ENCODE measurements around the gene SSC5D.
A peak's percentile ranks its signal among the peaks of the same experiment; 100 is the strongest.
"Not testable (repeated sequence)": the region's sequence is repeated elsewhere in the genome, so short reads cannot be mapped to it uniquely, and the experiment has no call there.

SSC5D gene

DNA sequence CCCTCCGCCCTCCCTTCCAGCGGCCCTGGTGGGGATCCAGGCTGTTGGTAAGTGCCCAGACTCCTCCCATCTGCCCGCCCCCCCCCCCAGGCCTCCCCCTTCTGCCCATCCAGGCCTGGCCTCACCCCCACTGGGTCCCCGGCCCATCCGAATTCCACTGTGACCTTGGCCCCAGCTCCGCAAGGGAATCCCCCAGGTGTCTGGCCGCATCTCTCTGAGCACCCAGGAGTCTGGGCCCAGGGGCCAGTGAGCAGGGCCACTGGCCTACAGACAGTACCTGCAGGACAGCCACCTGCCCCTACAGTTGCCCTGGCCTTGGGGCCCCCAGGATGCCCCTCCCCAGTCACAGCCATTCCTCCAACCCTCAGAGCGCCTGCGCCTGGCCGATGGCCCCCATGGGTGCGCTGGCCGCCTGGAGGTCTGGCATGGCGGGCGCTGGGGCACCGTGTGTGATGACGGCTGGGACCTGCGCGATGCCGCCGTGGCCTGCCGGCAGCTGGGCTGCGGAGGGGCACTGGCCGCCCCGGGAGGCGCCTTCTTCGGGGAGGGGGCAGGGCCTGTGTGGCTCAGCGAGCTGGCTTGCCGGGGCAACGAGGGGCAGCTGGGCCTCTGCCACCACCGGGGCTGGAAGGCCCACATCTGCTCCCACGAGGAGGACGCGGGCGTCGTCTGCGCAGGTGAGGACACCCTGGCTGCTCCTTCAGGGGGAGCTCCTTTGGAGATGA, 912 bp downstream of the SSC5D start:
- no peak for DNase-seq

DNA sequence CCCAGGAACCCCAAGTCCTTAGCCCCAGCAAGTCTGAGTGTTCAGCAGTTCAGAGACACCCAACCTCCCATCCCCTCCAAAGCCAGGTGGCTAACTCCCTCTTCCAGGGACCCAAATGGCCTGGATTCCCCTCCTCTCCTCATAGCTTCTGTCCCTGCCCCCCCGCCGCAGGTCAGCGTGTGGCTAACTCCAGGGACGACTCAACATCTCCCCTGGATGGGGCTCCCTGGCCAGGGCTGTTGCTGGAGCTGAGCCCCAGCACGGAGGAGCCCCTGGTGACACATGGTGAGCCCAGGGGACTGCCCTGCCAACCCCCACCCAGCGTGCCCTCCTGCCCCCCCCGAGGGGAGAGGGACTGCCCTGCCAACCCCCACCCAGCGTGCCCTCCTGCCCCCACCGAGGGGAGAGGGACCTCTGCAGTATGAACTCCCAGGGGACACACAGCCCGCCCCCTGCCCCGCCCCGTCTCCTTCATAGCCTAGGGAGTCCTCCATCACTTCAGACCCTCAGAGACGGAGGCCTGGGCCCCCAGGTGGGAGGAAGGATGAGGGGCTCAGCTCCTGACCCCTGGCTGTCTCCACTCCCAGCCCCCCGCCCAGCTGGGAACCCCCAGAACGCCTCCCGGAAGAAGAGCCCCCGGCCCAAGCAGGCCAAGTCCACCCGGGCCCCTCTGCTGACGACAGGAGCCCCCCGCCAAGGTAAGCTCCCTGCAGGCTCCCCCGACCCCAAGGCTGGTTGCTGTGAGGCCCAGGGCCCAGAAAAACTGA, 1.7 kb downstream of the SSC5D start:
- no peak for DNase-seq

DNA sequence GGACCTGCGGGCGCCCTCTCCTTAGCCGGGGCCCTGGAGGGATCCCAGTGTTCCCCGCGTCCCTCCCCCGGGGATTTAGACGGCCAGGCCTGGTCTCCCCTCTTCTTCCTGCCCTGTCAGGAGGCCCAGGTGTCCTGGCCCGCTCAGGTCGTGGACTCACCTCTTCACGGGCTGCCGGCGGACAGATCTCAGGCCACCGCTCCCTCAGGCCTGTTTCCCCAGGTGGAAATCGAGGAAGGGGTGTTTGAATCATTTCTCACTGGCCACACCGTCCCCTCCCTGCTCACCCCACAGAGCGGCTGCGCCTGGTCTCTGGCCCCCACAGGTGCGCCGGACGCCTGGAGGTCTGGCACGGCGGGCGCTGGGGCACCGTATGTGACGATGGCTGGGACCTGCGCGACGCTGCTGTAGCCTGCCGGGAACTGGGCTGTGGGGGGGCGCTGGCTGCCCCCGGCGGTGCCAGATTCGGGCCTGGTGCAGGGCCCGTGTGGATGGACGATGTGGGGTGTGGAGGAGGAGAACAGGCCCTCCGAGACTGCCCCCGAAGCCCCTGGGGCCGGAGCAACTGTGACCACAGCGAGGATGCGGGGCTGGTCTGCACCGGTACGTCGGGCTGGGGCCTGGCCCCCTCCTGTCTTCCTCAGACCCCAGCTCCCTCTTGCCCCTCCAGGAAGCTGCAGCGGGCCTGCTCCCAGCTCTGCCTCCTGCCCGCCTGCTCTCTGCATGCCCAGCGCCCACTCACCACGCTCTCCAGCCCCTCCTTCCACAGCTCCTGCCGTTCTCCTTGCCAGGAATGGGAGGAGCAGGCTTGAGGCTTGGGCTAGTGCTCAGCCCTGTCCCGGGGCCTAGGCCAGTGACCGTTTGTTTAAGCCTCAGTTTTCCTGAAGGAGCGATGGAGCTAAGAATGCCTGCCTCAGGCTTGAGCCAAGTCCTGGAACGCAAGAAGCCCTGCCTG, 2.5 kb downstream of the SSC5D start:
- no peak for DNase-seq

DNA sequence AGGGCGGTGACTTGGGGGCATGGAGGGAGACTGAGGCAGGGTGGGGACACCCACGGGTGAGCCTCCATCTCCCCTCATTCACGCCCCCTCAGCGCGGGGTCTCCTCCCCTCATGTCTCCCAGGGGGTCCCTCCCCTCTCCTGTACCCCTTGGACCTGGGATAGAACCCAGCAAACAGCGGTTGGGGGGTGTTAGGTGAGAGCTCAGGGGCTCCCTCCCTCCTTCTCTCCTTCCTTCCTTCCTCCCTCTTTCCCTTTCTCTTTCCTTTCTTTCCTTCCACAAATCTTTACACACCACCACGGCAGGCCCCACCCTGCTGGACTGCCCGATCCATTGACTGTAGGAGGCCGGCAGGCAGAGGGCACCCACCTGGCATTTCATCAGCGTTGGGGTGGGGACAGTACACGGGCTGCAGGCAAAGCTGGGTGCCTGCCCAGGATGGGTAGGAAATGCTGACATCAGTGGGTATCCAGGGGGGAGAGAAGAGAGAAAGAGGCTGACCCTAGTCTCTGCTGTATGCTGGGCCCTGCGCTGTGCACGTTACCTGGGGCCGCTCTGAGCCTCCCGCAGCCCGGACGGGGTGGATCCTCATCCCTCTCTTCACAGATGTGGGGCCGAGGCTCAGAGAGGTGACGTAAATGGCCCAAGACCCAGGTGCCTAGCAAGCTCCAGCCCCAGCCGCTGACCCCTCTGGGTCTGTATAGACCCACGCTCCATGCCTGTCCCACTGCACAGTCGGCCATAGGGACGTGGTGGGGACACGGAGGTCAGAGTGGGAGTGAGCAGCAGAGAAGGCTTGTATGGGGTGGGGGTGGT, 3.5 kb downstream of the SSC5D start:
- peak in 2 of 3 donors; percentile 20 to 27 for DNase-seq

DNA sequence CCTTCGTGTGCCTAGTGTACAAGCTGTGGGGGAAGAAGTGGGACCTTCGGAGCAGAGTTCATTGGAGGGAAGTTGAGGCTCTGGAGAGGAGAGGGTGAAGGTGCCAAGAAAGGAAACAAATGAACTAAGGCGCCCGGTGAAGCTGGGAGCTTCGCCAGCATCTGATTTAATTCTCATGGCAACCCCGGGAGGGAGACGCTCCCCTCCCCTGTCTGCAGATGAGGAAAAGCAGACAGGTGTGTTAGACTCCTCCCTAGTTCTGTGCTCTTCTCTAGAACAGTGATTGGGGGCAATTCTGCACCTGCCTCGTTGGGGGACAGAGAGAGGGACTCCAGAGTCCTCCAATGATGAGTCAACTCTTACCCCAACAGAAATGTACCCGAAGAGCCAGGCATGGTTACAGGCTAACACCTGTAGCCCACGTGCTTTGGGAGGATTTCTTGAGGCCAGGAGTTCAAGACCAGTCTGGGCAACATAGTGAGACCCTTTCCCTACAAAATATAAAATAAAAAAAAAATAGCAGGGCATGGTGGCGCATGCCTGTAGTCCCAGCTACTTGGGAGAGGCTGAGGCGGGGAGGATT, 4.2 kb downstream of the SSC5D start:
- no peak for DNase-seq

DNA sequence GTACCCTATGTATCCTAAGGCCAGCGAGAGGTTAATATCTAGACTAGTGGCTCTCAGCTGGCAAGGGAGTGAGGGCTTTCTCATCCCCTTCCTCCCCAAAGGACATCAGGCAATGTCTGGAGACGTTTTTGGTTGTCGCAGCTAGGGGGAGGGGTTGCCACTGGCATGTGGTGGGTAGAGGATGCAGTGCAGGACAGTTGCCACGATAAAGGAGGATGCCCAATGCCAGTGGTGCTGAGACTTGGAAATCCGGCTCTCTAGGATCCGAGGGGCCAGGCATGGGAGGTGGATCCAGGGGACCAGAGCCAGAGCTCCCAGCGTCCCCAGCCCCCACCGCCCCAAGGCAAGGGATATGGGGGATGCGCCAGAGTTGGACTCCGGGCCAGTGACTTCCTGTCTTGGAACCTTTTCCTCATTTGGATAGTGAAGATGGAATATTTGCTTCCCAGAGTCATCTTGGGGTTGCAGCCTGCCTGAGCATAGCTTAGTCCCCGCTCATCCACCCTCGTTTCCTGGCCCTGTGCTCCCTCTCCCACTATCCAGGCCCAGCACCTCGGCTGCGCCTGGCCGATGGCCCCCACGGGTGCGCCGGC, 4.9 kb downstream of the SSC5D start:
- DNase-seq, result no peak

DNA sequence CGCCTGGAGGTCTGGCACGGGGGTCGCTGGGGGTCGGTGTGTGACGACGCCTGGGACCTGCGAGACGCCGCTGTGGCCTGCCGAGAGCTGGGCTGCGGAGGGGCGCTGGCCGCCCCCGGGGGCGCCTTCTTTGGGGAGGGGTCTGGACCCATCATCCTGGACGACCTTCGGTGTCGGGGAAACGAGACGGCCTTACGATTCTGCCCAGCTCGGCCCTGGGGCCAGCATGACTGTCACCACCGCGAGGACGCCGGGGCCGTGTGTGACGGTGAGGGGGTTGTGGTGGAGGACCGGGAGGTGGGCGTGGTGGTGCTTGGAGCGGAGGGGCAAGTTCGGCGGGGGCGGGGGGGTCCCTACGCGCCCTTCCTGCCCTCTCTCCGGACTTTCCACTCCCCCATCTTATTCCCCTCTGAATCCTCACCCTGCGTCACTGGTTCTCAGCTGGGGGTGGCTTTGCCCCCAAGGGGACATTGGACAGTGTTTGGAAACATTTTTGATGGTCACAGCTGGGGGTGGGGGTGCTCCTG, 5.5 kb downstream of the SSC5D start:
- DNase-seq, result no peak

DNA sequence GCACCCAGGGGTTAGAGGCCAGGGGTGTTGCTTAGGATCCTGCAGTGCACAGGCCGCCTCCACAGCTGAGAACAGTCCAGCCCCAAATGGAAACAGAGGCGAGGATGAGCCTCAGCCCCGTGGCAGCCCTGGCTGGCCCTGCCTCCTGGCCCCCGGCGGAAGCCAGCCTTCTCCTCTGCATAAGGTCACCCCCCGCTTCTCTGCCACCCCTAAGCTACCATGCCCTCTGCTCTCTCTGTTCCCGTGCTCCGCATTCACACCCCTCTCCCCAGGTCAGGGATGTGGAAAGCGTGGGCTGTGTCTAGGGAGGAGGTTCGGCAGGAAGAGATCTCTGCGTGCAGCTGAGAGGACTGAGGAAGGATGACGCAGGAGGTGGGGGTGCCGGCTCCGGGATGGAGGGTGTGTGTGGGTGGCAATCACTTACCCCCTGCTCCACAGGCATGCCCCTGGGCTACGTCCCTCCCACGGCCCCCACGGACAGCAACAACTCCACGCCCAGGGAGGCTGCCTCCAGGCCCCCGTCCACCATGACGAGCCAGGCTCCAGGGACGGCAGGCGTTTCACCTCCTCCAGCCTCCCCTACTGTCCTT, 6.0 kb downstream of the SSC5D start:
- DNase-seq, result peak in 1 of 3 donors; percentile 27

DNA sequence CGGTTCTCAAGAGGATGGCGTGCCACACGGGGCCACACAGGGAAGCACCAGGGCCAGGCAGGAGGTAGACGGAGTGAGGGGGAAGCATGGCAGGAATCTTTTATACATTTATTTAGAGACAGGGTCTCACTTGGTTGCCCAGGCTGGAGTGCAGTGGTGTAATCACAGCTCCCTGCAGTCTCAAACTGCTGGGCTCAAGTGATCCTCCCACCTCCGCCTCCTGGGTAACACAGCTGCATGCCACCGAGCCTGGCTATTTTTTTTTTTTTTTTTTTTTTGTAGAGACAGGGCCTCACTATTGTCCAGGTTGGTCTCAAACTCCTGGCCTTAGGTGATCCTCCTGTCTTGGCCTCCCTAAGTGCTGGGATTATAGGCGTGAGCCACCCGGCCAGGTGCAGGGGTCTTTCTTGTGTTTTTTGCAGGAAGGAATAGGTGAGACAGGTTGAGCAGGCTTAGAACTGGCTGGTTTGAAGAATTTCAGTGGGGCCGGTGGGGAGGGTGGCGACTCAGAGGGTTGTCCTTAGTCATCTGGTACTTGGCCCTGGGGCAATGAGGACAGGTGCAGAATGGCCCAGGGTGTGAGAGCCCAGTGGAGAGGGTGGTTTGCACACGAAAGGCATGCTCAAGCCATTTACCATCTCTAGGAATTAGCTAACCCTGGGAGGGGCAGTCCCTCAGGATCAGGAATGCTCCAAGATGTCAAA, 7.6 kb downstream of the SSC5D start:
- DNase-seq, result no peak

DNA sequence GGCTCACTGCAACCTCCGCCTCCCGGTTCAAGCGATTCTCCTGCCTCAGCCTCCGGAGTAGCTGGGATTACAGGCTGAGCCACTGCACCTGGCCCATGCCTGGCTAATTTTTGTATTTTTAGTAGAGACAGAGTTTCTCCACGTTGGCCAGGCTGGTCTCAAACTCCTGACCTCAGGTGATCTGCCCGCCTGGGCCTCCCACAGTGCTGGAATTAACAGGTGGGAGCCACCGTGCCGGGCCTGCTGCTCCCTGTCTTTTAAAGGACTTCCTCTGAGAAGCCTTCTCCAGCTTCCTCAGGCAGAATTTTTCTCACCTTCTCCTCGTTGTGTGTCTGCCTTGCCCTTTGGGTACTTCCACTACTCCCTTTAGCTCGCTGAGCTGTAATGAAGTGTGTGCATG, 8.6 kb downstream of the SSC5D start:
- DNase-seq, result not testable (repeated sequence)

DNA sequence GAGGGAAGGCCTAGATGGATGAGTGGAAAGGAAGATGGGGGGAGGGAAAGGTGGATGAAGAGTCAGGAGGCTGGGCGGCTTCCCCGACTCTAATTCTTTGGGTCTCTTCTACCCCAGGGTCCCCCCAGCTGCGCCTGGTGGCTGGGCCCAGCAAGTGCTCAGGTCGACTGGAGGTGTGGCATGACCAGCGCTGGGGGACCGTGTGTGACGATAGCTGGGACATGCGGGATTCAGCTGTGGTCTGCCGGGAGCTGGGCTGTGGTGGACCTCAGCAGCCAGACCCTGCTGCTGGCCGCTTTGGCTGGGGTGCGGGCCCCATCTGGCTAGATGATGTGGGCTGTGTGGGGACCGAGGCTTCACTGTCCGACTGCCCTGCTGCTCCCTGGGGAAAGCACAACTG, 9.5 kb downstream of the SSC5D start:
- no peak for DNase-seq

DNA sequence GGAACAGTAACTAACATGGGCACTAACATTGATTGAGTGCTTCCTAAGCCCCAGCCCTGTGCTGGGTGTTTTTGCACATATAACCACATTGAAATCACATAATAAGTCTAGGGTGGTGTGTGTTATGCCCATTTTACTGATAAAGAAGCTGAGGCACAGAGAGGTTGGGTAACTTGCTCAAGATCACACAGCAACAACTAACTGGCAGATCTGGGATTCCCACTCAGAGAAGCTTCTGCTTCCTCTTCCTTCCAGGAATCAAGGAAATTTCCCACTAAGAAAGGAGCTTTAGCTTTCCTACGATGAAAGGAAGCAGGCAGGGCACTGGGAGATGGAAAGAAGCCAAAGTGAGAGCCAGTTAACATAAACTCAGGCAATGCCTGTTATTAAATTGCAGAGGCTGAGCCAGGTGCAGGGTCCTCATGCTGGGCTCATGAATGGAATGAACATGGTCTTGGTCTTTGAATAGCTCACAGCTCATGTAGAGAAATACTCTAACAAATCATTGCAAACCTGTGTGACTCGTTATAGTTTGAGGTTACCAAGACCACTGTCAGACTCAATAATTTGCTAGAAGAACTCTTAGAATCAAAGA, 10.1 kb downstream of the SSC5D start:
- DNase-seq, result no peak

DNA sequence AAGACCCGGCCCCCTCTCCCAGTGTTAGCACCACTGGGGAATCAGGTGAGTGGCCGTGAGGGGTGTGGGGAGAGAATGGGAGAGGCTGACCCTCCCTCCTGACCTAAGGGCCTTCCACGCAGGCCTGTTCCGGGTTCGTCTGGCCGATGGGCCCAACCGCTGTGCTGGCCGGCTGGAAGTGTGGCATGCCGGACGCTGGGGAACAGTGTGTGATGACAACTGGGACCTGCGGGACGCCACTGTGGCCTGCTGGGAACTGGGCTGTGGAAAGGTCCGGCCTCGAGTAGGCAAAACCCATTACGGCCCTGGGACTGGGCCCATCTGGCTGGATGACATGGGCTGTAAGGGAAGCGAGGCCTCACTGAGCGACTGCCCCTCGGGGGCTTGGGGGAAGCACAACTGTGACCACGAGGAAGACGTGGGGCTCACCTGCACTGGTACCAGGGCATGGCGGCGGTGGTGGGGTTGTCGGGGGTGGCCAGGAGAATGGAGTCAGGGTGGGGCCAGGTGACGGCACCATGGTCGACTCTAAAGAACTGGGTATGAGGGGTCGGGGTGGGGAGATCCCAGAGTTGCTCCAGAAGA, 12.2 kb downstream of the SSC5D start:
- DNase-seq, result no peak

DNA sequence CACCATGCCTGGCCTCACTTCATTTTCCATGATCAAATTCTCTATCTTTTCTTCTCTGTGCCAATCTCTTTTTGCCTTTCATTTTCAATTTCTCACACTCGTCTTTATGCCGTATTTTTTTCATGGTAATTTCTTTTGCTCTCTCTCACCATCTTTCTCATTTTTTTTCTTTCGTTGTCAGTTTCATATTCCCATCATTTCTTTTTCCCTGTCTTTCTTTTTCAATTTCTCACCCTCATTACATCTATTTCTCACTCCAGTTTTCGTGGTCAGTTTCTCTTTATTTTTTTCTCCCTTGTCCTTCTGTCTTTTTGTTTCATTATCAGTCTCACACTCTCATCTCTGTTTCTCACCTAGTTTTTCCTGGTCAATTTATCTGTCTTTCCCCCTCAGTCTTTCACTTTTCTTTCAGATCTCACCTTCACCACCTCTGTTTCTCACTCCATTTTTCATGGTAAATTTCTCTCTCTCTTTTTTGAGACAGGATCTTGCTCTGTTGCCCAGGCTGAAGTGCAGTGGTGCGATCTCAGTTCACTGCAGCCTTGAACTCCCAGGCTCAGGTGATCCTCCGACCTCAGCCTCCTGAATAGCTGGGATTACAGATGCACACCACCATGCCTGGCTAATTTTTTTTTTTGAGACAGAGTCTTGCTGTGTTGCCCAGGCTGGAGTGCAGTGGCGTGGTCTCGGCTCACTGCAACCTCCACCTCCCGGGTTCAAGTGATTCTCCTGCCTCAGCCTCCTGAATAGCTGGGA, 14.1 kb downstream of the SSC5D start:
- no peak for DNase-seq

DNA sequence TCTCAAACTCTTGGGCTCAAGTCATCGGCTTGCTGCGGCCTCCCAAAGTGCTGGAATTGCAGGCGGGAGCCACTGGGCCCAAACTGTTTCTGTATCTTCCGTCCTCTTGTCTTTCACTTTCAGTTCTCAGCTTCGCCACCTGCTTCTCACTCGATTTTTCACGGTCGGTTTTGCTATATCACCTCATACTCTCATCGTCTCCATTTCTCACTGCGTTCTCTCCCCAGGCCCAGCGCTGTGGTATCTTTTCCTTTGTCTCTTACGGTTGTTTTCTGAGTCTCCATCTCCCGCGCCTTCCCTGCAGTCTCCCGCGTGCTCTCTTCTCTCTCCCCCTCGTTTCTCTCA, 14.9 kb downstream of the SSC5D start:
- DNase-seq, result no peak

DNA sequence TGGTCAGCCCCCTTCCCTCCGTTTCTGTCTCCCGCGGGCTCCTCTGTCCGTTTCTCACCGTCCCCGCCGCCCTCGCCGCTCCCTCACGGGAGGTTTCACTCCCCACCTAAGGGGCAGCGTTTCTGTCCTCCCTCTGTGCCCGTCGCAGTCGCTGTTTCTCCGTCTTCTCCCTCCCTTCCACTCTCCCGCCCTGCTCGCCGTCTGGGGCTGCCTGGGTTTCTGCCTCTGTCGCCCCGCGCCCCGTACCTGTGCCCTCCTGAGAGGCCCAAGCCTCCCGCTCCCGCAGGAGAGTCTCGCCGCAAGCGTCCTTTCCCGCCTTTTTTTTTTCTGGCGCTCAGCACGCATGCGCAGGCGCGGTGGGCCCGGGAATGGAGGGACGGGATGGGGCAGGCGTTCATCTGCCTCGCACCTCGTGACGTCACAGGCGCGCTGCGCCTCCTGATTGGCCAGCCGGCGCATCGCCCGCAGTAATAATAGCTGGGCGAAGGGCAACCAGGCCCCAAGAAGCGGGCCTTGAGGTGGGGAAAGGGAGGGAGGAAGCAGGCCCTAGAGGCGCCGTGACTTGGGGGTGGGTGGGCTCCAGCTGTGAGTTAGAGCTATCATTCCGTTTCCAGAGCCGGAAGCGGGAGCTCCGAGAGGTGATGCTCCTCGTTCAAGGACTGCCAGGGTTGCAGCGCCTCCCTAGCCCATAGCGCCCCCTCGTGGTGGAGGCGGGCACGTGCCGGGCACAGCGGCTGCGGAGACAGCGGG, 15.4 kb downstream of the SSC5D start:
- DNase-seq, result peak; percentile 95 to 97 (median 96)

DNA sequence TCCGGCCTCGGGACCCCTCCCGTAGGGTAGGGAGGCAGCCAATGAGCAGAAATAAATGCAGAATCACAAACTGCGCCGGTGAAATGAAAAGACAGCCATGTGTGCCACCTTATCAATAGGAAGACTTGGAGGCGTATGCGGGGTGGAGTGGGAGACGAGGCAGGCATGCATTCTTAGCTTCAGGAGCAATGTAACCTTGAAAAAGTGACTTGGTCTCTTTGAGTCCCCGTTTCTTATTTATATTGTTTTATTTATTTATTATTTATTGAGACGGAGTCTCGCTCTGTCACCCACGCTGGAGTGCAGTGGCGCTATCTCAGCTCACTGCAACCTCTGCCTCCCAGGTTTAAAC, 16.0 kb downstream of the SSC5D start:
- DNase-seq, result no peak

DNA sequence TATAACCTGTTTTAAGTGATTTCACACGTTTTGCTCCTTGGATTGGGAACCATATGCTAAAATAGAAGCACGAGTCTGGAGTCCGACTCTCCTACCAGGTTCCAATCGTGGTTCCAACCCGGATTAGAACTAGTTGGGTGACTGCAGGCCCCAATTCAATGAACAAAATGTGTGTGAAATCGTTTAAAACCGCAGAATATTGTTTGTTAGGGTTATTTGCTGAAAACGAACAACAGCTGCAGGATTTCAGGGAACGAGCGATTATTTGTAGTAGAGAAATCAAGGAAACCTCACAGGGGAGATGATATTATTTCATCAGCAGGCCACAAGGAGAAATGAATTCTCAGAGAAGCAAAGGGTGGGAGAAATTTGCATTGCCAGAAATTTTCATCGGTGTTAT, 16.7 kb downstream of the SSC5D start:
- no peak for DNase-seq
